ELF-1 (cell line): Measurements from ENCODE around the gene RHOT1.
A peak's percentile ranks its signal among the peaks of the same experiment; 100 is the strongest.
"Not testable (repeated sequence)": the region's sequence is repeated elsewhere in the genome, so short reads cannot be mapped to it uniquely, and the experiment has no call there.

Experiments used
- DNase-seq: peaks from one replicate; pipeline ENCODE4 v3.0.0-alpha.2; 2016; ENCODE audit warnings: low read depth, low spot score

The RHOT1 gene

GRCh38 chr17:32124985-32125847 lies 17.1 kb upstream of the RHOT1 start:
- DNase-seq = no peak

GRCh38 chr17:32125848-32126153 lies 16.5 kb upstream of the RHOT1 start:
- DNase-seq = no peak

GRCh38 chr17:32126325-32126724 lies 16.0 kb upstream of the RHOT1 start:
- no peak for DNase-seq

- DNase-seq = no peak
These were observed 15.6 kb upstream of the RHOT1 start for GRCh38 chr17:32126746-32127145.

- peak; percentile 56 for DNase-seq
These were observed 15.0 kb upstream of the RHOT1 start for GRCh38 chr17:32127158-32127897.

- DNase-seq = not testable (repeated sequence)
These were observed 13.8 kb upstream of the RHOT1 start for GRCh38 chr17:32128470-32128869.

GRCh38 chr17:32135497-32136117 lies 6.7 kb upstream of the RHOT1 start:
- peak; percentile 34 for DNase-seq

- DNase-seq = no peak
These were observed 5.4 kb upstream of the RHOT1 start for GRCh38 chr17:32136856-32137255.

GRCh38 chr17:32139504-32139903 lies 2.8 kb upstream of the RHOT1 start:
- not testable (repeated sequence) for DNase-seq

GRCh38 chr17:32141258-32141657 lies 1.0 kb upstream of the RHOT1 start:
- DNase-seq = no peak

GRCh38 chr17:32141679-32142037 lies 644 bp upstream of the RHOT1 start:
- DNase-seq = no peak

- DNase-seq = peak; percentile 73
These were observed 690 bp downstream of the RHOT1 start for GRCh38 chr17:32142857-32143526.

GRCh38 chr17:32143527-32143870 lies 1.2 kb downstream of the RHOT1 start:
- no peak for DNase-seq

- not testable (repeated sequence) for DNase-seq
These were observed 2.1 kb downstream of the RHOT1 start for GRCh38 chr17:32144442-32144841.

- DNase-seq = no peak
These were observed 6.0 kb downstream of the RHOT1 start for GRCh38 chr17:32148351-32148750.

GRCh38 chr17:32150358-32150757 lies 8.1 kb downstream of the RHOT1 start:
- no peak for DNase-seq

GRCh38 chr17:32152130-32152529 lies 9.8 kb downstream of the RHOT1 start:
- DNase-seq = no peak

GRCh38 chr17:32155896-32156295 lies 13.6 kb downstream of the RHOT1 start:
- DNase-seq = no peak

- DNase-seq = no peak
These were observed 14.4 kb downstream of the RHOT1 start for GRCh38 chr17:32156656-32157055.

- no peak for DNase-seq
These were observed 14.9 kb downstream of the RHOT1 start for GRCh38 chr17:32157225-32157624.

- DNase-seq = no peak
These were observed 16.7 kb downstream of the RHOT1 start for GRCh38 chr17:32158870-32159585.
